ENCODE measurements around the gene PMM2.

DNA sequence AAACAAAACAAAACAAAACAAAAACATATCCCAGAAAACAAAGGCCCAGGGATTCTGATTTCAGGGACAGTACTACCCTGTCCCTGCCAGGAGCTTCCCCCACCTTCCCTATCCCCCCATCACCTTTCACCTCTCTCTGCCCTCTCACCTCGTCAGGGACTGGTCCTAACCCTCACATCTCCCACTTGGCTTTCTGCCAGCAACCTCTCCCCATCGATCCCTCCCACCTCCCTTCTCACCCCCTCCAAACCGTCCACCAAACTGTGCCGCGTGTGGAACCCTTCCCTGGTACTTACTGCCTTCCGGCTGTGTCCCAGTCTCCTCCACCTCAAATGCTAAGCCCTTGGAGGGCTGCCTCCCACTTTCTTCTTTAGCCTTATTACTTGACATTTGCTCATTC is 36.6 kb upstream of the PMM2 start:
- TF ChIP-seq HDGF (IDR thresholded peaks at IDR 0.05; ENCODE audit: borderline replicate concordance) (no peak), FOXM1 (IDR thresholded peaks at IDR 0.05; ENCODE audit: borderline replicate concordance) (no peak), NFRKB (IDR thresholded peaks at IDR 0.05) (no peak), SUZ12 (IDR thresholded peaks at IDR 0.05) (no peak), ELF4 (IDR thresholded peaks at IDR 0.05) (no peak), FOXA1 (IDR thresholded peaks at IDR 0.05) (no peak), TARDBP (IDR thresholded peaks at IDR 0.05) (no peak), ZNF384 (IDR thresholded peaks at IDR 0.05) (no peak), LEF1 (IDR thresholded peaks at IDR 0.05; ENCODE audit: borderline replicate concordance) (no peak), BHLHE40 (IDR thresholded peaks at IDR 0.05; ENCODE audit: borderline replicate concordance) (no peak), SP1 (IDR thresholded peaks at IDR 0.05) (no peak)
- TF ChIP-seq, protein P1, sequence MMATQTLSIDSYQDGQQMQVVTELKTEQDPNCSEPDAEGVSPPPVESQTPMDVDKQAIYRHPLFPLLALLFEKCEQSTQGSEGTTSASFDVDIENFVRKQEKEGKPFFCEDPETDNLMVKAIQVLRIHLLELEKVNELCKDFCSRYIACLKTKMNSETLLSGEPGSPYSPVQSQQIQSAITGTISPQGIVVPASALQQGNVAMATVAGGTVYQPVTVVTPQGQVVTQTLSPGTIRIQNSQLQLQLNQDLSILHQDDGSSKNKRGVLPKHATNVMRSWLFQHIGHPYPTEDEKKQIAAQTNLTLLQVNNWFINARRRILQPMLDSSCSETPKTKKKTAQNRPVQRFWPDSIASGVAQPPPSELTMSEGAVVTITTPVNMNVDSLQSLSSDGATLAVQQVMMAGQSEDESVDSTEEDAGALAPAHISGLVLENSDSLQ (IDR thresholded peaks at IDR 0.05), result no peak
